ENCODE measurements around the gene PRM1. TPM values are rescaled to one million over a fixed set of nuclear protein-coding genes. Genes with fewer than 3 reads are reported as not detected.
A peak's percentile ranks its signal among the peaks of the same experiment; 100 is the strongest.

The PRM1 gene
- total and polyA plus RNA-seq, 2 of the 8 experiments (the other 6 are each of a cell fraction or from before 2014, with no cell fraction given) = 0.54 to 0.82 TPM

DNA sequence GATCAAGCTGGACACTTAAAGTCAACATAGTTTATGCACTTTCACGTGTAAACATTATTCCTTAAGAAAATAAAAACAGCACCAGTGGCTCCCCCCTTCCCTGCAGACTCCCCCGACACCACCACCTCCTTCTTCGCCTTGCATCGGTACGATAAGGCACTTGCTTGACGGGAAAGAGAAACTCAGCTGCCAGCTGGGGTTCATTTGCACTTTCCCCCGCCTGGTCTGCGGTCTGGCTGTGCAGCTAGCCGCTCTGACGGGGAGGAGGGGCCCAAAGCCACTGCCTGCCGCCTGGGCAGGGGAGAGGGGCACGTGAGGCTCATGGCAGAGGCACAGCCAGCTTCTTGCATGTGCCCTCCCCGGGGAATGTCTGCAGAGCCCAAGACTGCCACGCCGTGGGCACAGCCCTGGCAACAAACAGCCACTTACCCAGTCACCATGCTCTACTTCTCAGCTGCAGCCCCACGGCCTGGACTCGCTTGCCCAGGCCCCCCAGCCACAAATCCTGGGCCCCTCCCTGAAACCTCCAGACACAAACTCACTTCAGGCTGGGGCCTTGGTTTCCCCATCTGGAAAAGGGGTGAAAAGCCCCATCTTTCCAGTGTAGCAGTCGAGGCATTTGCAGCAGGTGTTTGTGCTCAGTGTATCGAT is 16.5 kb upstream of the PRM1 start:
- no peak for FAIRE-seq
- no peak overlapping the region for H2AK5ac ChIP-seq (ENCODE audit: low read depth, low read length)
- H2BK5ac ChIP-seq (ENCODE audit: low read depth, low read length) = 0 out of 2 replicates have a peak overlapping the region, but pooled peaks have one; percentile 26
- H3K4me1 ChIP-seq (replicated peaks in 1 of 4; ENCODE audit: control insufficient read depth in 3 of 4, insufficient read depth in 4 of 4, low read length in 3 of 4) = peaks cover 5 to 9% (median 9%) of the 10 kb centered on the region in 4 experiments
- ChIA-PET CTCF (ENCODE audit: partially characterized antibody) (interaction anchor here (0.8 to 3.8 kb wide), 7 partner anchors 13 to 80 kb away, joined by 3 to 13 read pairs (median 4); partner anchors contain the start of genes SOCS1 and TNP2), POLR2A (ENCODE audit: partially characterized antibody) (interaction anchor here (0.8 to 2.7 kb wide), 9 partner anchors 9 to 42 kb away, joined by 3 to 11 read pairs (median 4); partner anchors contain the start of gene SOCS1)
- DNase-seq (ENCODE audit: low read depth in 1 of 2, low spot score in 2 of 2) = peak in 1 of 2 experiments; percentile 66
- no peaks in the 10 kb centered on the region for H4K20me1 ChIP-seq (replicated peaks in 1 of 2; ENCODE audit: control insufficient read depth in 1 of 2, insufficient read depth in 2 of 2, low read length in 2 of 2)
- H3K4me3 ChIP-seq (ENCODE audit: extremely low read depth in 1 of 4, insufficient read depth in 2 of 4, low read depth in 3 of 4, low read length in 4 of 4) = no peak overlapping the region
- H2AFZ ChIP-seq (ENCODE audit: low read length) = 0 out of 2 replicates have a peak overlapping the region, but pooled peaks have one; percentile 9
- H3K9ac ChIP-seq (replicated peaks in 1 of 4; ENCODE audit: extremely low read depth in 1 of 4, low read depth in 3 of 4, low read length in 3 of 4) = no peak overlapping the region
- no peak overlapping the region for H3K23ac ChIP-seq (ENCODE audit: insufficient read length)
- H3K9me3 ChIP-seq (ENCODE audit: insufficient read depth in 2 of 2, low read depth in 1 of 2, low read length in 1 of 2) = no peaks in the 10 kb centered on the region
- no peaks in the 10 kb centered on the region for H3K27me3 ChIP-seq (replicated peaks in 1 of 4; ENCODE audit: control insufficient read depth in 3 of 4, extremely low read depth in 1 of 4, insufficient read depth in 3 of 4, low read length in 3 of 4)
- peak overlapping the region; percentile 6; the same call in 1 of the 2 replicates for H2BK20ac ChIP-seq (ENCODE audit: low read length)
- peak overlapping the region; percentile 90; the same call in 1 of the 2 replicates for H2BK12ac ChIP-seq (ENCODE audit: low read depth, low read length)
- no peak overlapping the region for H3K27ac ChIP-seq (ENCODE audit: low read depth, low read length)
- peak overlapping the region; percentile 36 for H2BK120ac ChIP-seq (replicated peaks; ENCODE audit: low read depth, low read length)
- H3K18ac ChIP-seq (ENCODE audit: extremely low read depth, low read length) = peak overlapping the region; percentile 83
- no peaks in the 10 kb centered on the region for H3K79me2 ChIP-seq (ENCODE audit: control insufficient read depth in 1 of 2, insufficient read depth in 2 of 2, low read length in 2 of 2)
- peak overlapping the region; percentile 7 to 22; a peak in 2 of 4 replicates for H3K4me2 ChIP-seq (ENCODE audit: insufficient read depth in 1 of 2, low read depth in 2 of 2, low read length in 2 of 2)
- H3K23me2 ChIP-seq (ENCODE audit: low read depth, low read length) = no peaks in the 10 kb centered on the region
- H4K91ac ChIP-seq (replicated peaks; ENCODE audit: insufficient read length, low read length) = peak overlapping the region; percentile 68
- H3K14ac ChIP-seq (ENCODE audit: insufficient read length) = no peak overlapping the region
- H3K36me3 ChIP-seq (ENCODE audit: control insufficient read depth in 2 of 4, insufficient read depth in 4 of 4, low read length in 3 of 4) = no peaks in the 10 kb centered on the region
- peak overlapping the region; percentile 72; the same call in 1 of the 2 replicates for H2BK15ac ChIP-seq (ENCODE audit: low read length)
- H3K56ac ChIP-seq (replicated peaks; ENCODE audit: insufficient read length, low read depth, low read length) = no peak overlapping the region
- H3K4ac ChIP-seq (replicated peaks; ENCODE audit: insufficient read length, low read depth, low read length) = no peak overlapping the region
- 37% methylated on average over 18 of the region's 19 CpGs; no CpG with 5 or more reads in 1 of the 2 experiments for WGBS, 2 experiments (ENCODE audit: extremely low coverage in 1 of 2, insufficient coverage in 1 of 2, insufficient read length in 1 of 2, insufficient replicate concordance in 2 of 2, low coverage in 1 of 2, low lambda C conversion rate in 2 of 2, missing lambda C conversion rate in 1 of 2)
- peak overlapping the region; percentile 53; the same call in 1 of the 2 replicates for H4K8ac ChIP-seq (ENCODE audit: extremely low read depth, insufficient read depth, low read length)
- H3K79me1 ChIP-seq (ENCODE audit: low read depth, low read length) = no peaks in the 10 kb centered on the region
- H4K5ac ChIP-seq (ENCODE audit: insufficient read length, low read depth, low read length) = peak overlapping the region; percentile 34
- TF ChIP-seq, protein P1, sequence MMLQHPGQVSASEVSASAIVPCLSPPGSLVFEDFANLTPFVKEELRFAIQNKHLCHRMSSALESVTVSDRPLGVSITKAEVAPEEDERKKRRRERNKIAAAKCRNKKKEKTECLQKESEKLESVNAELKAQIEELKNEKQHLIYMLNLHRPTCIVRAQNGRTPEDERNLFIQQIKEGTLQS (IDR thresholded peaks at IDR 0.05; ENCODE audit: insufficient read depth, low read depth, low read length) = no peak
- TF ChIP-seq CTBP2 (IDR thresholded peaks at IDR 0.05; ENCODE audit: borderline replicate concordance, insufficient read depth, insufficient read length, low read length) = no peak
- no peak for TF ChIP-seq SAP30 (IDR thresholded peaks at IDR 0.05; ENCODE audit: insufficient read depth, insufficient replicate concordance, low read length)
- no peak for TF ChIP-seq SRF (IDR thresholded peaks at IDR 0.05; ENCODE audit: low read depth, low read length)
- no peak for TF ChIP-seq TBP (IDR thresholded peaks at IDR 0.05; ENCODE audit: low read depth, low read length)
- TF ChIP-seq HDAC2 (IDR thresholded peaks at IDR 0.05; ENCODE audit: borderline replicate concordance in 1 of 2, low read depth in 2 of 2, low read length in 2 of 2) = no peak
- no peak for TF ChIP-seq SIX5 (IDR thresholded peaks at IDR 0.05; ENCODE audit: low read depth, low read length)
- TF ChIP-seq CBX8 (IDR thresholded peaks at IDR 0.05; ENCODE audit: borderline replicate concordance, low read depth, low read length) = no peak
- TF ChIP-seq RFX5 (IDR thresholded peaks at IDR 0.05; ENCODE audit: borderline replicate concordance, low read depth, low read length) = no peak
- TF ChIP-seq CHD1 (IDR thresholded peaks at IDR 0.05; ENCODE audit: low read depth, low read length) = no peak
- TF ChIP-seq ZNF274 (IDR thresholded peaks at IDR 0.05; ENCODE audit: borderline replicate concordance, extremely low read depth, low read length) = no peak

Data from H1 (cell line).